Measurements from ENCODE around the gene HBEGF.

DNA sequence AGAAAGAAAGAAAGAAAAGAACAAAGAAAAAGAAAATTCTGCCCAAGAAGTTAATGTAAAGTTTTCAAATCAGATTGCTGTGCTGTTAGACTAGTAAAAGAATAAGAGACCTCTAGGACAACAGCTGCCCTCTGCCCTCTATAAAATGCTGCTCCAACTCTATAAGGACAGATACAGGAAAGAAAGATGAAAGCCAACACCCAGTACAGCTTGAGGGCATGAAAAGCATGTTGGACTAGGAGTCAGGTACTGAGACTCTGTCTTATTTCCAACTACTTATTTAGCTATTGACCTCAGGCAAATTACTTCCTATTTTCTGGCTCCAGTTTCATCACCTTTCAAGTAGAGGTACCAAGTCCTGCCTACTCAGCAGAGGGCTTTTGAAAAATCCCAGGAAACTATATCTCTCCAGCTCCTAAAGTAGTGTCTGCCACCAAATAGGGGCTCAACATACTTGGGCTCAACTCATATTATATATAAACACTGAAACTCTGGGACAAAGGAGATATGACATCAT is 5.7 kb downstream of the HBEGF start:
- TF ChIP-seq, protein P1, sequence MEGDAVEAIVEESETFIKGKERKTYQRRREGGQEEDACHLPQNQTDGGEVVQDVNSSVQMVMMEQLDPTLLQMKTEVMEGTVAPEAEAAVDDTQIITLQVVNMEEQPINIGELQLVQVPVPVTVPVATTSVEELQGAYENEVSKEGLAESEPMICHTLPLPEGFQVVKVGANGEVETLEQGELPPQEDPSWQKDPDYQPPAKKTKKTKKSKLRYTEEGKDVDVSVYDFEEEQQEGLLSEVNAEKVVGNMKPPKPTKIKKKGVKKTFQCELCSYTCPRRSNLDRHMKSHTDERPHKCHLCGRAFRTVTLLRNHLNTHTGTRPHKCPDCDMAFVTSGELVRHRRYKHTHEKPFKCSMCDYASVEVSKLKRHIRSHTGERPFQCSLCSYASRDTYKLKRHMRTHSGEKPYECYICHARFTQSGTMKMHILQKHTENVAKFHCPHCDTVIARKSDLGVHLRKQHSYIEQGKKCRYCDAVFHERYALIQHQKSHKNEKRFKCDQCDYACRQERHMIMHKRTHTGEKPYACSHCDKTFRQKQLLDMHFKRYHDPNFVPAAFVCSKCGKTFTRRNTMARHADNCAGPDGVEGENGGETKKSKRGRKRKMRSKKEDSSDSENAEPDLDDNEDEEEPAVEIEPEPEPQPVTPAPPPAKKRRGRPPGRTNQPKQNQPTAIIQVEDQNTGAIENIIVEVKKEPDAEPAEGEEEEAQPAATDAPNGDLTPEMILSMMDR (conservative IDR thresholded peaks at IDR 0.05 in 1 of 2, IDR thresholded peaks at IDR 0.05 in 1 of 2; ENCODE audit: low read depth in 1 of 2, low read length in 2 of 2) = no peak
- no peak for TF ChIP-seq EZH2 (IDR thresholded peaks at IDR 0.05; ENCODE audit: low read length, missing control alignments)
